Stimulated activated CD4-positive, alpha-beta T cell treated with anti-CD3 and anti-CD28 coated beads, Interleukin-1b, Interleukin-23, amount 100 ng/mL, for 4 hours (primary cell): Measurements from ENCODE around the gene ARHGAP23.
A peak's percentile ranks its signal among the peaks of the same experiment; 100 is the strongest.

Experiments used
- DNase-seq, 2 donors: peaks; one replicate each; pipeline ENCODE4 v3.0.0-alpha.2; 2020; ENCODE audit warnings: low read depth in 2 of 2

Gene ARHGAP23

DNA sequence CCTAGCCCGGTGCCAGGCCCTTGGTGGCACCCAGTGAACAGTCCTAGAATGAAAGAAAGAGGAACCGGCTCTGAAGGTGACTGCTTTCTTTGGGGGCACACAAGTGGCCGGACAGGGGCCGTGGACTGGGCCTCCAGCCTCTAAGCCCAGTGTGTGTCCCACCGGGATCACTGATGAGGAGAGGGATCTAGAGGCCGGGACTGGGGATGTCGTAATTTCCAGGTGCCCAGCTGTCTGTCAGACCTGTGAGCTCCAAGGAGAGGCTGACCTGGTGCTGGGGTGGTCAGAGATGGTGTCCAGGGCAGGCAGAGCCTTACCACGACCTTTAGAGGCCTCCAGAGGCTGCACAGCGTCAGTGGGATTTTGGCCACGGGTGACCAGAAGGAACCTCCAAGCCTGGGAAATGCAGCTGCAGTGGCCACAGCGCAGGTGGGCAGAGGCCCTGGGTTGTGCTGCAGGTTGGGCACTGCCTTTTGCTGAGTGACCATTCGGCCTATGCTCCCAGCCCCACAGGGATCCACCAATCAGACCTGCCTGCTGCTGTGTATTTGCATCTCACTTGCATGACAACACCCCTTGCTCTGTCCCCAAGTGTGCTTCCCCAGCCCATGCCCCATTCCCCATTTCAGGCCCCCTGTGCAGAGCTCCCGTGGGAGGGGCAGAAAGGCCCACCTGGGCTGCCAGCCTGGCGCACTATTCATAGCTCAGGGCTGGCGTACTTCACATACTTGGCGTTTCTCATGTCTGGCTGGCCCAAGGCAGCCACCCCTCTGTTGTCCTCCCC, 12.5 kb downstream of the ARHGAP23 start:
- no peak for DNase-seq

DNA sequence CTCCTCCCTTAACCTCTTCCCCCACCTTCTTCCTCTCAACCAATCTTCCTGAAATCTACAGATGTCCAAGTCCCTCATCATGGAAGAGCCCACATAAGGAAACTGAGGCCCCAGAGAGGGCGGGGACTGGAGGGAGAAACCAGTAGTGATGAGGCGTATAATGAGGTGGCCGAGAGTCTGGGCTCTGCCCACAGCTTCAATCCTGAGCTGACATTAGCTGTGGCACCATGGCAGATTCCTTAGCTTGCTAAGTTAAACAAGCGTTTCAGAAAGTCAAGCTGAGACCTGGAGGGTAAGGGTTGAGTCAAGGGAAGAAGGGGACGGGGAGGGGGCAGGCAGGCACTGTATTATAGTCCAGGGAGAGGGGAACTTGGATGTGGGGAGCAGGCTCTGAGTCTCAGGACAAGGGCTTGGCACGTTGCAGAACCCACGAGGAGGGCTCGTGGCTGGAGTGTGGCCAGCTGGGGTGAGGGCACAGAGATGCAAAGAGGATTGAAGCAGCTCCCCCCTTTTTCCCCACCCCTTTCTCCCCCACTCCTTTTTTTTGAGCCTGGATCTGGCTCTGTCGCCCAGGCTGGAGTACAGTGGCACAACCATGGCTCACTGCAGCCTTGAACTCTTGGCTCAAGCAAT, 13.3 kb downstream of the ARHGAP23 start:
- DNase-seq: no peak

DNA sequence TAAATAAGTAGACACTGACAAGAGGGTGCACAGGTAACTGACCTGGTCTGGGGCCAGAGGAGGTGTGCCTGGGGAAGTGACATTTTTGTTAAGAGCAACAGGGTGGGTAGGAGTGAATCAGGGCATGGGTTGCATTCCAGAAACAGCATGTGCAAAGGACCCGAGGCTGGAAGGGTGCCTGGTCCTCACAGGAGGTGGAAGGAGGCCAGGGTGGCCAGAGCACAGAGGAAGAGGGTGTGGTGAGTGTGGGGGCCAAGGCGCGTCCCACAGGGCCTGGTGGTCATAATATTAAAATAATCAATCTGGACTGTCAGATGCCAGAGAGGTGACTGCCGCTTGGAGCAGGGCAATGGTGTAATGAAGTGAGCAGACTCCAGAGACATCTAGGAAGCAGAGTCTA, 14.3 kb downstream of the ARHGAP23 start:
- DNase-seq: no peak

DNA sequence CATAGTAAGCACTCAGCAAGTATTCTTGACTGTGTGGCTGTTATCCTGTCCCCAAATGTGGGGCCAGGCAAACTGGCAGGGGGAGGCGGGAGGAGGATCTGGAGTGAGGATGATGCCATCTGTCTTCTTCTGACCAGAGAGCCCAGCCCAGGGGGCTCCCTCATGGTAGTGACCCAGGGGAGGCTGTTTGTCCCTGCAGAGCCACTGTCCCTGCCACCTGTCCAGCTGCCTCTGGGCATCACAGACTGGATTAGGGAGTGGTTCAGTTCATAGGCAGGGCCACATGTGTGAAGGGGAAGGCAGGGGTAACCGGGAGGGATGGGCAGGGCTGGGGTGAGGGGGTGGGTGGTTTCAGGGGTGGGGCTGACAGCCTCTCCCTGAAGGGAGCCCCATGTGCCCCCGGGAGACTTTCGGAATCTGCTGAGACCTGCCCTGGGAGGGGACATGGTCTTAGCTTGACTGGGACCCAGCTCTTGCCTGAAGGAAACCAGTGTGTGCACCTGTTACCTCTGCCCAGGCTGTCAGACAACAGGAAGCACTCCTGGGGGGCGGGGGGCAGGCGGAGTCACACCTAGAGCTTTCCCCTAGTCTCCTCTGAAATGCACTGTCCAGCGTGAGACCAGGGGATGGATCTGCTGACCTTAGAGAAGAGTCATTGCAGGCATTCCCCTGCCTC, 15.2 kb downstream of the ARHGAP23 start:
- no peak for DNase-seq

DNA sequence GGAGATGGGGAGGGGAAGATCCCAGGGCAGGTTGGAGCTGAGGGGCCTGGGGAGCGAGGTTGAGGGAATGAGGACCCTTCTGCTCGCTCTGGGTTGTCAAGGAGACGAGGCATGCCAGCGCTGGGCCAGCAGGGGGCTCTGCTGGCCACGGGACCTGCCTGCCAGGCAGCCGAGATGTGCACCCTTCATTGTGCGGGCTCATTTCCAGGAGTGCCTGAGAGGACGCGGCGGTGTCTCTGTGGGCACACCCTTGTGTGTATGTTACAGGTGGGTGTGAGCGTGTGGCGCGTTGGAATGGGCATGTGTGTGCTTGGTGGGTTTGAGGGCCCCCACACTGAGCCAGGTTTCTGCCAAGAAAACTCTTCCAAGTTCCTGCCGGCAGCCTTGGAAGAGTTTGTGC, 15.9 kb downstream of the ARHGAP23 start:
- peak; percentile 37 to 56 for DNase-seq

DNA sequence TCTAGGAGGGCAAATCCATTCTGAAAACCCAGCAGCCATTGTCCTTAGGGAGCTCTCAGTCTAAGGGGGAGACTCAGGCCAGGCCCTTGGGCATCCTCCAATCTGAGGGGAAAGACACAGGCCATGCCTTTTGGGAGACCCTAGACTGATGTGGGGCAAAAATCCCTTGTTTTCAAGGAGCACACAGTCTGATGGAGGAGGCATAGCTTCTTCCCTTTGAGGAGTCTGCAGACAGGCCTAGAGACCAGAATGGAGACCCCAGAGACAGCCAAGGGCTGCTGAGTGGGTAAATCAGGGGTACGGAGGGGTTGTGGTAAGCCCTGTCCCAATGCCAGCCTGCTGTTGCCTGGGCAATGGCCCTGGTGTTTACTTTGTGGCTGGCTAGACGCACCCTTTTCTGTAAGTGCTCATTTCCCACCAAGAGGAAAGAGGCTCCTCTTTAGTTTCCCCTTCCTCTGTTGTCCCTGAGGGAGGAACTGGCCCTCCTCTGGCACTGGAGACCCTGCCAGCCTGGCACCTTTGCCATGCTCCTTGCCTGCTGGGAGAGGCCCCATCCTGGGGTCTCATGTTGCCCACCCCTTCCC, 19.3 kb downstream of the ARHGAP23 start:
- DNase-seq: no peak

DNA sequence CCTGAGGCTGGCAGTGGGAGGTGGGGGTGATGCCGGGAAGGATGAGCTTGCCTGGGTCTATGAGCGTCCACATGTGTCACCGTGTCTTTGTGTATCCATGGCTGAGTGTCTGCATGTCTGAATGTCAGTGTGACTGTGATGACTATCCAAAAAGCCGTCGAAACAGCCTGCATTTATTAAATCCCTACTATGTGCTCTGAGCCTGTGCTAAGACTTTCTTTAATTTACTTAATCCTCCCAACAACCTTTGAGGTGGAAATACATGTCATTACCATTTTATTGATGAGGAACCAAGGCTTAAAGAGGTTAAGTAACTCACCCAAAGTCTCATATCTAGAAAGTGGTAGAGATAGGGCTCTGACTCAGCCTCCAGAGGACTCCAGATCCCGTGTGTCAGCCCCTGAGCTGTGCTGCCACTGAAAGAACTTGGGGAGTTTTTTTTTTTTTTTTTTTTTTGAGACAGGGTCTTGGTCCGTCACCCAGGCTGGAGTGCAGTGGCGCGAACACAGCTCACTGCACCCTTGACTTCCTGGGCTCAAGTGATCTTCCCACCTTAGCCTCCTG, 20.0 kb downstream of the ARHGAP23 start:
- DNase-seq: no peak

DNA sequence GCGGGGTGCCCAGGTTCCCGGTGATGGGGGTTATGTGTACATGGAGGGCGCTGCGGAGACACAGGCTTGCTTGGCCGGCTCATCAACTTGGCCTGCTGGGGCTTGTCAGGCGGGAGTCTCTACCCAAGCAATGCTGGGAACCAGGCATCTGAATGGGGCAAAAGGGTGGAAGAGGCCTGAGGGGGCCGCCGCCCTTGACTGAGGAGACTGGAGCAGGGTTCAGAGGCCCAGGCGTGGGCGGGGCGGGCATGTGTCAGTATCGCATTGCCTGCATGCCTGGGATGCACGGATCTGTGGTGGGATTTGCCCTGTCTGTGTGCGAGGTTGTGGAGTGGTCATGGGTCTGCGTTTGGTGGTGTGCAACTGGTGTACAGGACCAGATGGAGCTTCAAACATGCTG, 21.1 kb downstream of the ARHGAP23 start:
- DNase-seq: no peak

DNA sequence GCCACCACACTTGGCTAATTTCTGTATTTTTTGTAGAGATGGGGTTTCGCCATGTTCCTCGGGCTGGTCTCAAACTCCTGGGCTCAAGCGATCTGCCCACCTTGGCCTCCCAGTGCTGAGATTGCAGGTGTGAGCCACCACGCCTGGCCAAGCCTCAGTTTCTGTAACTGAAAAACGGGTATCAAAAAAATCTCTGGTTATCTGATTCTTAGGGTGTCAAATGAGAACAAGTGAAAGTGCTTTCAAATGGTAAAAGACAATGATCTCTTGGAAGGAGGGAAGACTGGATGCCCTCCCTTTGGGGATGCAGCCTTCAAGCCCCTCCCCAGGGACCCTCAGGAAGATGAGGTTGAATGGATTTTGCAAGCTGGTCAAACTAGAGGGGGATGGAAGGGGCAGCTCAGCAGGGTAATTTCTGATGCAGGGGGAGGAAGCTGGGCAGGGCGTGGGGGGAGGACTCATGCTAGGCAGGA, 22.3 kb downstream of the ARHGAP23 start:
- DNase-seq: no peak

DNA sequence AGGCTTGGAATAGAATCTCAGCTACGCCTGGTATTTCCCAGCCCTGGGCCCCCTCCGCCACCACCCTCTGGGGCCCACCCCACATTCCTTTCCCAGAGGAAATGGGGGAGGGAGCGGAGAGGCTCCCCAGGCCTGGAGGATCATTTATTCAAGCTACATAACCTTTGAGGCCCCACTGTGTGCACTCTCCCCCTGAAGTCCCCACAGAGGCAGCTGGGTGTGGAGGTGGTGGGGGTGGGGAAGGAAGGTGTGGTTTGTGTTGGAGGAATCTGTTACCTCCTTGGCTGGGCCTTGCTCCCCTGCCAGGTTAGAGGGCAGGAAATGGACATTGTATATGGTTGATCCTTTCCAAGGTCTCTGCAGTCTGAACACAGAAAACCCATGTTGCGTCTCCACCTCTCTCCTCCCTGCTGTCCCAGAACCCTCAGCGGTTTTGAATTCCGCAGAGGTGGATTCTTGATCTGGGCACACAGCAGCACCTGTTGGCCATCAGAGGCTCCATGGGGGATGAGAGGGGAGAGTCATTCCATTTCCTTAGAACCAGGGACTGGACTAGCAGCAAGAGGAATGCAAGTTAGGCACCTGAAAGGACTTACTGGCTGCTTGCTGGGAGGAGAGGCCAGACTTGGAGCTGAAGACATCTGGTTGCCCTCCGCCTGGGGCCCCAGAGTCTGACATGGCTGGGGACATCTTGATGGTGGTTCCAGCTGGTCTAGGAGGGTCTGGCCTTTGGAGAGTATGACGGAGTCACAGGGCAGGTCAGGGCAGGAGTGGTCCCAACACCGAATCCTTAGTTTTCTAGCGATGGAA, 23.0 kb downstream of the ARHGAP23 start:
- no peak for DNase-seq

DNA sequence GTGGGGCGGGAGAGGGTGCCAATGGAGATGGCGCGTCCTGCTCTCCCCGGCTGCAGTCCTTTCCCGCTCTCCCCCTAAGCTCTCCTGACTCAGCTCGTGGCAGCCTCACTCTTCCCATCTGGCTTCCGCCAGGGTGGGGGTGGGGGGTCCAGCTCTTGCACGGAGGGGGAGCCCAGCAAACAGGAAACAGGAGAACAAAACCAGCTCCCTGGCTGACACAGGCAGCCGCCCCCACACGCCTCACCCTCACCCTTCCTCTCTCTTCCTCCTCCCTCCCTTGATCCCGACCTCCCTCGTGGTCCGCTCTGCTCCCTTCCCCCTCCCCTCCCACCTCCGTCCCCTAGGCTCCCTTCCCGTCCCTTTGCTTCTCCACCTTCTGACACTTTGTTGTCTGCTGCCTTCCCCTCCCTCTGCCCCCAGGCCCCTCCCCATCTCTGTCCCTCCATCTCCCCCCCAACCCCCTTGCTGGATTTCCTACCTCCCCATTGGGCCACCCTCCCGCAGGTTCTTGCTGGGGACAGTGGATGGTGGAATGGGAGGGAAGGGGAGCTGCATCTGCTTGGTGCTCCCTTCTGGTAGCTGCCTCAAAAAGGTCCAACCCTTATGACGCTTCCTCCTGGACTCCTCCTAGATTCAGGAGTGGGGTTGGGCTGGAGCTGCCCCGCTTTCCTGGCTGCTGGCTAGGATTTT, 23.7 kb downstream of the ARHGAP23 start:
- no peak for DNase-seq

DNA sequence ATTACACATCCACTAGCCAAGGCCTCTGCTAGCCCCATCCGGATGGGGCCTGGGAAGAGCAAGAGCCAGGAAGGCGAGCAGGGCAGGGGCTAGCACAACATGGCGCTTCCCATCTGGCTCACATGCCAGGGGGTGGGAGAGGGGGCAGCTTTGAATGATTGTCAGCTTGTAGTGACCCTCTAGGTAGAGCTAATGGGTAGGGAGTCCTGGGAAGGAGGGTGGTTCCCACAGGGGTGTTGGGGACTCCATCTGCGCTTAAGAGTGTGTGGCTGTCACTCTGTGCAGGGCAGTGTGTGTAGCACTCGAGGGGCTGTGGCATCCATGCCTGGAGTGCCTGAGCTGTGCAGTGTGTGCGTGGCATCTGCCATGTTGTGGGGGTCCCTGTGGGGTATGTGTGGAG, 24.5 kb downstream of the ARHGAP23 start:
- DNase-seq: no peak

DNA sequence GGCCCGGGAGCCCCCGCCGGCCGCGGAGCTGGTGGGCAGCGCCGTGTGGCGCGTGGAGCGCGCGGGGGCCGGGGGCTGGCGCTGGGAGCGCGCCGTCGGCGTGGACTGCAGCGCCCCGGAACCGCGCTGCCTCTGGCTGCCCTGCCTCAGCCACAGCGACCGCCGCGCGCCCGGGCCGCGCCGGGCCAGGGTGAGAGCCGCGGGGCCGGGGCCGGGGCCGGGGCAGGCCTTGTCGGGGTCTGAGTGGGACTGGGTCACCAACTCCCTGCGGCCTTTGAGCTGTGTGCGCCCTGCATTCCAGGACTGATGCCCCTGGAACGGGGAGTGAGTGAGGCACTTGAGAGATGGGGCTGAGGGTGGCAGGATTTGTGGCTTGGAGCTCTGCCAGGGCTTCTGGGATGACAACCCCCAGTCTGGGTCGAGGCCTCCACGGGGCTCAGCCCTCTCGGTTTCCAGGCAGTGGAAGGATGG, 25.7 kb downstream of the ARHGAP23 start:
- DNase-seq: no peak

DNA sequence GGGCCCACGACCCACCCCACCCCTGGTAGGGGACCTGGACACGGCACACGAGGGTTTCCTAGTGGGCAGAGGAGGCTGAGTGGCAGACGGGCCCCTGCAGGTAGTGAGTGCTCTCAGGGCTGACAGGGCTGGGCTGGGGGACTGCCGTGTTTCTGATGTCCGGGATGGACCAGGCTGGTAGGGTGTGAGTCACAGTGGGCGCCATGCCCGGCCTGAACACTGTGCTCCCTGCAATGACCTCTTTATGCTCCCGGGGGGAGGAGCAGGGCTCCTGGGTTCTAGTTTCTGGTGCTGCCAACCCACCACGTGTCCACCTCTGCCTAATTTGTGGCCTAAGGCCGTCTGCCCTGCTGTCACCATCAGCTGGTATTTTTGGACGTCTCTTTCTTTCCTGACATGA, 26.3 kb downstream of the ARHGAP23 start:
- DNase-seq: no peak

DNA sequence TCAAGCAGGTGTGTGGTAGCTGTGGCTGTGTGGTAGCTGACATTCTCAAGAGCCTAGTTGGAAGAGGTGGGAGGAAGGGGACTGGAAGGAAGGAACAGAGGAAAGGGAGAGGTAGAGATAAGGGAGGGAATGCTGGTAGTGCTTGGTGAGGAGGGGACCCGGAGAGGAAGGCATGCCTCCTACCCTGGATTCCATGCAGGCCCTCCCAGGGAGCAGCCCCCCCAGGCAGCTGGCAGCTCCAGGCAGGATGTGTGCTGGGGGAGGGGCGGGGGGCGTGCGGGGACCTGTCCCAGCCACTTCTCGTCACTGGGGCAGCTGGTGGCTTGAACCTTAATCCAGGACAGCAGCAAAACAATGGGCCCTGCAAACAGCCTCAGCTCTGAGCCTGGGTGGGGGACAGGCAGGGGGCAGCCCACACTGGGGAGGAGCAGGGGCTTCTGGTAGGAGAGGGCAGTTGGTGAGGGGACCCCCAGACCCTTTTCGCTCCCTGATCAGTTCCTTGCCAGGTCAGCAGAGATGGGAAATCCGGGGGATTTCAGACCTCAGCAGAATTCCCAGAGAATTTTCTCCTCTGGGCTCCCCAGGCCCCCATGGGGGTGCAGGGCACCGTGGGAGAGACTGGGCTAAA, 27.1 kb downstream of the ARHGAP23 start:
- no peak for DNase-seq

DNA sequence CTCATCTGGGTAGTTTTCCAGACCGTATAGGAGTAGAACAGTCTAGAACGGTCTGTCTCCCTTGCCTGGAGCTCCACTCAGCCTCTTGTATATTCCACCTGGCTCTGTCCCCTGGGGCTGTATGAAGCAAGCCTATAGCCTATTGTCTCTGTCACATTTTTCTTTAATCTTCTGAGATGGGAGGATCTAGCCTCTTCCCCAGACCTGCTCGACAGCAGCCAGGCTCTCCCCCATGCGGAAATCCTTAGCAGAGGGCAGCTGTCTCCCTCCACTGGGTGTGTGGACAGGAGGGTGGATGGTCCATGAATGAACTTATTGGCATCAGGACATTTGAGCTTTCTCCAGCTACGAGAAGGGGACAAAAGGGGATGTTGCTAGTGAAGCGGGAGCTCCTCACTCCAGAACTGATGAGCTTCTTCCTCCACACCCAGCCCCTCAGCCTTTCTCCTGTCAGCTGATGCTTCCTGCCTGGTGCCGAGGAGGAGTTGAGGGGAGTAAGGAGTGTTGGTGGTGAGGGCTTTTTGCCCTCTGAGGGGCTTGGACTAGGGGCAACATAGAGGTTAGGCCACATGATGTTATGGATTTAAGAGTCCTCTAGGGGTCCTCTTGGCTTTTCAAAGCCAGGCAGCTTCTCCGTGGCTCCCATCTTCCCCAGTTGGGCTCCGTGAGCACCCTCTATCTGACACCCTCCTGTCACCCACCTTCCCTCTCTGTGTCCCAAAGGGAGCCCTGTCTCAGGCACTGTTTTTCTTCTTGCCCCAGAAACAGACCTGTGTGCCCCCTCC, 28.0 kb downstream of the ARHGAP23 start:
- DNase-seq: no peak

DNA sequence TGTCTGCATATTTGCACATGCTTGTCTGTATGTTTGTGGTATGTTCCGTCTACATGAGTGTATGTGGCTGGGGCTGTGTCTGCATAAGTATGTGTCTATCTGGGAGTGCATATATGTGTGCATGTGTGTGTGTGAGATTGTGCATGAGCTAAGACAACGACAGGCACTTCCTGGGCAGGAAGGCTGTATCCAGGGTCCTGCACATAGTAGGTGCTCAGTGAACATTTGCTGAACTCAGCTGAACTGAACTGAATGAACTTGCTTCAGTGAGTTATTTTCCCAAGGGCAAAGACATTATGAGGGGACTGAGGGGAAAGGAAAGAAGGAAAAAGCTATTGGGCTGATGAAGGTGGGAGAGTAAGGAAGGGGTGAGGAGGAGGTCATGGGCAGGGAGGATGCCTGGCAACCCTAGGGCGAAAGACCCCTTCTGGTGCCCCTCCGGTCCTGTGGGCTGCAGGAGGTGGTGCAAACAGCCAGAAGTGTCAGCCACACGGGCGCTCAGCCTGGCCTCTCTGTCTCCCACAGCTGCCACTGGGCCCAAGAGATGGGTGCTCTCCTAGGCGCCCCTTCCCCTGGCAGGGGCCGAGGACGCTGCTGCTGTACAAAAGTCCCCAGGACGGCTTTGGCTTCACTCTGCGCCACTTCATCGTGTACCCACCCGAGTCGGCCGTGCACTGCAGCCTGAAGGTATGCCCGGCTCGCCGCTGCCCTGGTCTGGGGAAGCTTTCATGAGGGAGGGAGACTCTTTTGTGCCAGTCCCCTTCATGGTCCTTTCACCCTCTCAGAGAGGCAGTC, 29.5 kb downstream of the ARHGAP23 start:
- no peak for DNase-seq

DNA sequence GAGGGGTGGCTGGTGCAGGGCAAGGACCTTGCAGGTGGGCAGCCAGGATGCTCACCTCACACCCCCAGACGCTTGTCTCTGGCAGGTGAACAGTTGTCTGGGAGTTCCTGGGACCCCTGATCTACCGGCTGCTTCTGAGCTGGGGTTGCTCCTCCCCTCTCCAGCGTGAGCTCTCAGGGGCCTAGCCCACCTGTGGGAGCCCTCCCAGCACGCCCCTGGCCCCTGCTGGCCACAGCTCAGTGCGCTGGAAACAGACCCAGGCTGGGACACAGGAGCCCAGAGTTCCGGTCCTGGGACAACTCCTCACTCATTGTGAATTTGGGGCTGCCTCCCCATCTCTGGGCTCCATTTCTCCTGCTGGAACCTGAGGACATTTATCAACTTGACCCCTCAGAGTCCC, 30.3 kb downstream of the ARHGAP23 start:
- no peak for DNase-seq

DNA sequence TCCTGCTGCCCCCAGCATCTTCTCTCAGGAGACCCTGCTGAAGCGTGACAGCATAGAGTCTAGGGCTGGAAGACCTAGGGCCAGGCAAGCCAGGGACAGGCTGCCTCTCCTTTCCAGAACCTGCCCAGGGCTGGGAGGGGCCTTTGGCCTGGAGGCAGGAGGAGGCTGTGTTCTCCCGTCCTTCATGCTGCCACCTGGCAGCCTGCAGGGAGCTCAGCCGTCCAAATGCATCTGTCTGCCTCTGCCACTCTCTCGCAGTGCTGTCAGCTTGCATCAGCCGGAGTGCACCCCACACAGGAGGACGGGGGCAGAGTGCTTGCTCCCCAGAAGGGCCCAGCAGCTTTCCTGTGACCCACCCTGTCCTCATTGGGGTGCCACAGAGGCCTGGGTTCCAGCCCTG, 31.3 kb downstream of the ARHGAP23 start:
- no peak for DNase-seq
